Rectal smooth muscle tissue (tissue), 1 donor: ENCODE measurements around the gene GLIS1.

ENCODE experiments used
- H3K27ac ChIP-seq: one replicate; pipeline ENCODE4 v1.7.0; 2013; ENCODE audit warnings: low read depth, low read length, inconsistent platforms
- H3K27me3 ChIP-seq: one replicate; pipeline ENCODE4 v1.7.0; 2013; ENCODE audit warnings: low read length; ENCODE audit not compliant: control insufficient read depth, insufficient read depth
- H3K36me3 ChIP-seq: one replicate; pipeline ENCODE4 v1.7.0; 2013; ENCODE audit warnings: low read length; ENCODE audit not compliant: control insufficient read depth, insufficient read depth
- H3K4me1 ChIP-seq: one replicate; pipeline ENCODE4 v1.7.0; 2013; ENCODE audit warnings: low read length; ENCODE audit not compliant: control insufficient read depth, insufficient read depth
- H3K4me3 ChIP-seq: one replicate; pipeline ENCODE4 v1.7.0; 2013; ENCODE audit warnings: low read length
- H3K9ac ChIP-seq: one replicate; pipeline ENCODE4 v1.7.0; 2013; ENCODE audit warnings: low read length

GLIS1 gene

GRCh38 chr1:53733975-53734649, 4.9 kb downstream of the GLIS1 start:
- Histone ChIP-seq H3K27me3 (peaks cover 20% of the 10 kb centered on the region), H3K27ac (no peak overlapping the region), H3K9ac (no peak overlapping the region), H3K4me1 (peaks cover 2% of the 10 kb centered on the region), H3K36me3 (no peaks in the 10 kb centered on the region), H3K4me3 (no peak overlapping the region)

- Histone ChIP-seq H3K27ac (no peak overlapping the region), H3K27me3 (peaks cover 16% of the 10 kb centered on the region), H3K4me1 (peaks cover 2% of the 10 kb centered on the region), H3K4me3 (no peak overlapping the region), H3K36me3 (no peaks in the 10 kb centered on the region), H3K9ac (no peak overlapping the region)
These were observed 5.5 kb downstream of the GLIS1 start for GRCh38 chr1:53733447-53733931.

GRCh38 chr1:53732912-53733317, 6.0 kb downstream of the GLIS1 start:
- H3K36me3 ChIP-seq: no peaks in the 10 kb centered on the region
- H3K4me1 ChIP-seq: peaks cover under 1% of the 10 kb centered on the region
- H3K9ac ChIP-seq: no peak overlapping the region
- peaks cover 11% of the 10 kb centered on the region for H3K27me3 ChIP-seq
- no peak overlapping the region for H3K27ac ChIP-seq
- H3K4me3 ChIP-seq: no peak overlapping the region

GRCh38 chr1:53732409-53732808, 6.6 kb downstream of the GLIS1 start:
- peaks cover 9% of the 10 kb centered on the region for H3K27me3 ChIP-seq
- no peaks in the 10 kb centered on the region for H3K36me3 ChIP-seq
- H3K4me1 ChIP-seq: no peaks in the 10 kb centered on the region
- H3K27ac ChIP-seq: no peak overlapping the region
- H3K4me3 ChIP-seq: no peak overlapping the region
- H3K9ac ChIP-seq: no peak overlapping the region

- Histone ChIP-seq H3K9ac (no peak overlapping the region), H3K36me3 (no peaks in the 10 kb centered on the region), H3K27me3 (peaks cover 4% of the 10 kb centered on the region), H3K4me3 (no peak overlapping the region), H3K27ac (no peak overlapping the region), H3K4me1 (no peaks in the 10 kb centered on the region)
These were observed 7.1 kb downstream of the GLIS1 start for GRCh38 chr1:53731779-53732305.

GRCh38 chr1:53731043-53731600, 7.8 kb downstream of the GLIS1 start:
- Histone ChIP-seq H3K9ac (no peak overlapping the region), H3K4me3 (no peak overlapping the region), H3K27me3 (peaks cover 3% of the 10 kb centered on the region), H3K27ac (no peak overlapping the region), H3K4me1 (no peaks in the 10 kb centered on the region), H3K36me3 (no peaks in the 10 kb centered on the region)

GRCh38 chr1:53730224-53730865, 8.6 kb downstream of the GLIS1 start:
- H3K27me3 ChIP-seq: no peaks in the 10 kb centered on the region
- H3K4me3 ChIP-seq: no peak overlapping the region

GRCh38 chr1:53729456-53730223, 9.3 kb downstream of the GLIS1 start:
- no peaks in the 10 kb centered on the region for H3K36me3 ChIP-seq
- H3K9ac ChIP-seq: no peak overlapping the region
- no peak overlapping the region for H3K27ac ChIP-seq
- no peaks in the 10 kb centered on the region for H3K4me1 ChIP-seq
- no peaks in the 10 kb centered on the region for H3K27me3 ChIP-seq
- H3K4me3 ChIP-seq: no peak overlapping the region

More at GRCh38 chr1:53730224-53730865, 8.6 kb downstream of the GLIS1 start:
- no peak overlapping the region for H3K9ac ChIP-seq
- no peaks in the 10 kb centered on the region for H3K36me3 ChIP-seq
- H3K4me1 ChIP-seq: no peaks in the 10 kb centered on the region
- no peak overlapping the region for H3K27ac ChIP-seq

GRCh38 chr1:53728702-53729455, 10.1 kb downstream of the GLIS1 start:
- Histone ChIP-seq H3K27me3 (no peaks in the 10 kb centered on the region), H3K27ac (no peak overlapping the region), H3K4me1 (no peaks in the 10 kb centered on the region)

GRCh38 chr1:53728196-53728595, 10.8 kb downstream of the GLIS1 start:
- Histone ChIP-seq H3K27me3 (no peaks in the 10 kb centered on the region), H3K36me3 (no peaks in the 10 kb centered on the region), H3K27ac (no peak overlapping the region), H3K9ac (no peak overlapping the region), H3K4me1 (no peaks in the 10 kb centered on the region), H3K4me3 (no peak overlapping the region)

More at GRCh38 chr1:53728702-53729455, 10.1 kb downstream of the GLIS1 start:
- no peak overlapping the region for H3K9ac ChIP-seq
- H3K4me3 ChIP-seq: no peak overlapping the region
- no peaks in the 10 kb centered on the region for H3K36me3 ChIP-seq

- Histone ChIP-seq H3K9ac (no peak overlapping the region), H3K4me3 (no peak overlapping the region), H3K27me3 (no peaks in the 10 kb centered on the region), H3K4me1 (no peaks in the 10 kb centered on the region), H3K27ac (no peak overlapping the region), H3K36me3 (no peaks in the 10 kb centered on the region)
These were observed 11.4 kb downstream of the GLIS1 start for GRCh38 chr1:53727461-53728092.
